Activated CD4-positive, alpha-beta T cell treated with anti-CD3 and anti-CD28 coated beads for 4 hours (primary cell): ENCODE results near the gene SLC35C1.

Source experiments
- DNase-seq, 2 donors: peaks; one replicate each; pipeline ENCODE4 v3.0.0-alpha.2; 2020

Gene SLC35C1

GRCh38 chr11:45846974-45847910, 42.3 kb downstream of the SLC35C1 start, which contains the start of gene CRY2:
Gene CRY2, plus strand, starts transcription at chr11:45847475. Its CDS starts 16 bp downstream, at chr11:45847491.
- peak; percentile 99 for DNase-seq

- peak; percentile 22 to 33 for DNase-seq
Observed at GRCh38 chr11:45847911-45848316, 43.0 kb downstream of the SLC35C1 start.

- DNase-seq = no peak
Observed at GRCh38 chr11:45848654-45849081, 43.7 kb downstream of the SLC35C1 start.

- DNase-seq = no peak
Observed at GRCh38 chr11:45850446-45850845, 45.5 kb downstream of the SLC35C1 start.

- DNase-seq = no peak
Observed at GRCh38 chr11:45851228-45851627, 46.3 kb downstream of the SLC35C1 start.

GRCh38 chr11:45852018-45852711, 47.2 kb downstream of the SLC35C1 start:
- no peak for DNase-seq

GRCh38 chr11:45852712-45853101, 47.8 kb downstream of the SLC35C1 start:
- DNase-seq = no peak

GRCh38 chr11:45853332-45854219, 48.6 kb downstream of the SLC35C1 start:
- DNase-seq = no peak

- DNase-seq = no peak
Observed at GRCh38 chr11:45855308-45855707, 50.4 kb downstream of the SLC35C1 start.

GRCh38 chr11:45856044-45856468, 51.1 kb downstream of the SLC35C1 start:
- DNase-seq = no peak

- DNase-seq = no peak
Observed at GRCh38 chr11:45857961-45858474, 53.1 kb downstream of the SLC35C1 start.

GRCh38 chr11:45858751-45859398, 53.9 kb downstream of the SLC35C1 start:
- no peak for DNase-seq

GRCh38 chr11:45859661-45860140, 54.8 kb downstream of the SLC35C1 start:
- no peak for DNase-seq

GRCh38 chr11:45860348-45860747, 55.4 kb downstream of the SLC35C1 start:
- no peak for DNase-seq

- DNase-seq = no peak
Observed at GRCh38 chr11:45860764-45861510, 56.0 kb downstream of the SLC35C1 start.
